Uterus (tissue), 2 donors: ENCODE data around the gene GSK3A.

Experiments
- CTCF ChIP-seq, 4 experiments: fragments of 200-600 bp in 2 of 4; fragments of 450-650 bp in 2 of 4; sonication (generic) in 2 of 4; IDR thresholded peaks; one replicate each; pipeline ENCODE4 v1.5.1; 2016 to 2019; ENCODE audit warnings: antibody characterized with exemption in 4 of 4, mild to moderate bottlenecking in 2 of 4, moderate library complexity in 1 of 4
- POLR2A ChIP-seq, 2 donors: fragments of 450-650 bp; IDR thresholded peaks; one replicate each; pipeline ENCODE4 v1.6.1; 2016; ENCODE audit warnings: antibody characterized with exemption in 2 of 2, mild to moderate bottlenecking in 1 of 2, moderate library complexity in 1 of 2

- no peak for TF ChIP-seq CTCF (IDR thresholded peaks at IDR 0.05)
- no peak for TF ChIP-seq POLR2A (IDR thresholded peaks at IDR 0.05)
Observed at GRCh38 chr19:42212886-42213285, 29.5 kb downstream of the GSK3A start.
